Suprapubic skin (tissue), 4 donors: ENCODE data around the gene SMG6. TPM values are rescaled to one million over a fixed set of nuclear protein-coding genes. Genes with fewer than 3 reads are reported as not detected.

ENCODE experiments used
- DNase-seq, 2 donors: peaks; one replicate each; pipeline ENCODE4 v3.0.0-alpha.2; 2019; ENCODE audit warnings: low spot score in 2 of 2
- H3K27ac ChIP-seq: fragments of 200-600 bp; sonication (generic); one replicate; pipeline ENCODE4 v1.5.1; 2019
- H3K27me3 ChIP-seq: fragments of 200-600 bp; sonication (generic); one replicate; pipeline ENCODE4 v1.5.1; 2019
- H3K36me3 ChIP-seq: fragments of 200-600 bp; sonication (generic); one replicate; pipeline ENCODE4 v1.5.1; 2019
- H3K4me1 ChIP-seq: fragments of 200-600 bp; sonication (generic); one replicate; pipeline ENCODE4 v1.5.1; 2019
- H3K4me3 ChIP-seq: fragments of 200-600 bp; sonication (generic); one replicate; pipeline ENCODE4 v1.5.1; 2019; ENCODE audit warnings: mild to moderate bottlenecking
- H3K9me3 ChIP-seq: fragments of 200-600 bp; sonication (generic); one replicate; pipeline ENCODE4 v1.5.1; 2019
- EP300 ChIP-seq: sonication (generic); formaldehyde crosslinking; IDR thresholded peaks from one replicate; pipeline ENCODE4 v1.6.1; 2017; ENCODE audit warnings: antibody characterized with exemption
- POLR2A ChIP-seq, 2 donors: fragments of 450-650 bp; IDR thresholded peaks; one replicate each; pipeline ENCODE4 v1.6.1; 2017; ENCODE audit warnings: antibody characterized with exemption in 2 of 2, mild to moderate bottlenecking in 2 of 2, moderate library complexity in 2 of 2
- POLR2AphosphoS5 ChIP-seq, 3 donors: sonication (generic); formaldehyde crosslinking; IDR thresholded peaks; one replicate each; pipeline ENCODE4 v1.6.1; 2017; ENCODE audit warnings: antibody characterized with exemption in 3 of 3
- WGBS: methylation state at CpG from one replicate; pipeline ENCODE4 v1.1.5; 2018; 5-methylcytosine and 5-hydroxymethylcytosine counted together
- total RNA-seq, 4 donors: library from RNA; depleted of rRNA; stranded (reverse); fragments of >200 nt; gene quantifications; one replicate each; pipeline ENCODE4 v1.1.0, GENCODE V29; 2016
- TF ChIP-seq, protein P1 (sequence below), 2 donors: fragments of 200-600 bp in 1 of 2; fragments of 450-650 bp in 1 of 2; sonication (generic) in 1 of 2; IDR thresholded peaks; one replicate each; pipeline ENCODE4 v1.5.1; 2016 to 2019; ENCODE audit warnings: antibody characterized with exemption in 2 of 2, mild to moderate bottlenecking in 1 of 2, moderate library complexity in 1 of 2

The SMG6 gene
- total RNA-seq, 4 donors from 2014 or later, result 29.6 to 58.6 (median 45.5) TPM

DNA sequence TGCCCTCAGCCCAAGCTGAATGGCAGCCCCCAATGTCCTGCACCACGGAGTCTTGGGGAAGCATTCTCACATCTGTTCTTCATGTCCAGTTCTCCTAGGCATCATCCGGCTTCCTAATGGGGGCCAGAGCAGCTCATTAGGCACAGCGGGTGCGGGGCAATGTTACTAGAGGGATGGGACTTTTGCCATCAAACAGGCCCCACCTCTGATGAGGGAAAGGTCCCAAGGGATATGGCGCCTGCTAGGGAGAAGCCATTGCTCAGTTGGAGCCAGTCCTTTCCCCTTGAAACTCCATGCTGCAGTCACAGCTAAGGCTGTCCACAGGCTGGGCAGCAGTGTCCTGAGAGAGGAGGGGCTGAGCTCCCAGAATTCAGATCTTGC, 275.4 kb downstream of the SMG6 start:
- H3K27ac ChIP-seq, result no peak overlapping the region
- H3K4me1 ChIP-seq, result peaks cover 65% of the 10 kb centered on the region
- no peaks in the 10 kb centered on the region for H3K36me3 ChIP-seq
- DNase-seq, result no peak
- no peaks in the 10 kb centered on the region for H3K9me3 ChIP-seq
- TF ChIP-seq, protein P1, sequence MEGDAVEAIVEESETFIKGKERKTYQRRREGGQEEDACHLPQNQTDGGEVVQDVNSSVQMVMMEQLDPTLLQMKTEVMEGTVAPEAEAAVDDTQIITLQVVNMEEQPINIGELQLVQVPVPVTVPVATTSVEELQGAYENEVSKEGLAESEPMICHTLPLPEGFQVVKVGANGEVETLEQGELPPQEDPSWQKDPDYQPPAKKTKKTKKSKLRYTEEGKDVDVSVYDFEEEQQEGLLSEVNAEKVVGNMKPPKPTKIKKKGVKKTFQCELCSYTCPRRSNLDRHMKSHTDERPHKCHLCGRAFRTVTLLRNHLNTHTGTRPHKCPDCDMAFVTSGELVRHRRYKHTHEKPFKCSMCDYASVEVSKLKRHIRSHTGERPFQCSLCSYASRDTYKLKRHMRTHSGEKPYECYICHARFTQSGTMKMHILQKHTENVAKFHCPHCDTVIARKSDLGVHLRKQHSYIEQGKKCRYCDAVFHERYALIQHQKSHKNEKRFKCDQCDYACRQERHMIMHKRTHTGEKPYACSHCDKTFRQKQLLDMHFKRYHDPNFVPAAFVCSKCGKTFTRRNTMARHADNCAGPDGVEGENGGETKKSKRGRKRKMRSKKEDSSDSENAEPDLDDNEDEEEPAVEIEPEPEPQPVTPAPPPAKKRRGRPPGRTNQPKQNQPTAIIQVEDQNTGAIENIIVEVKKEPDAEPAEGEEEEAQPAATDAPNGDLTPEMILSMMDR (IDR thresholded peaks at IDR 0.05), result no peak
- TF ChIP-seq POLR2AphosphoS5 (IDR thresholded peaks at IDR 0.05) (no peak), EP300 (no peak), POLR2A (IDR thresholded peaks at IDR 0.05) (no peak)
- H3K4me3 ChIP-seq, result no peak overlapping the region
- 55% methylated on average over 4 of the region's 5 CpGs for WGBS
- H3K27me3 ChIP-seq, result no peaks in the 10 kb centered on the region

DNA sequence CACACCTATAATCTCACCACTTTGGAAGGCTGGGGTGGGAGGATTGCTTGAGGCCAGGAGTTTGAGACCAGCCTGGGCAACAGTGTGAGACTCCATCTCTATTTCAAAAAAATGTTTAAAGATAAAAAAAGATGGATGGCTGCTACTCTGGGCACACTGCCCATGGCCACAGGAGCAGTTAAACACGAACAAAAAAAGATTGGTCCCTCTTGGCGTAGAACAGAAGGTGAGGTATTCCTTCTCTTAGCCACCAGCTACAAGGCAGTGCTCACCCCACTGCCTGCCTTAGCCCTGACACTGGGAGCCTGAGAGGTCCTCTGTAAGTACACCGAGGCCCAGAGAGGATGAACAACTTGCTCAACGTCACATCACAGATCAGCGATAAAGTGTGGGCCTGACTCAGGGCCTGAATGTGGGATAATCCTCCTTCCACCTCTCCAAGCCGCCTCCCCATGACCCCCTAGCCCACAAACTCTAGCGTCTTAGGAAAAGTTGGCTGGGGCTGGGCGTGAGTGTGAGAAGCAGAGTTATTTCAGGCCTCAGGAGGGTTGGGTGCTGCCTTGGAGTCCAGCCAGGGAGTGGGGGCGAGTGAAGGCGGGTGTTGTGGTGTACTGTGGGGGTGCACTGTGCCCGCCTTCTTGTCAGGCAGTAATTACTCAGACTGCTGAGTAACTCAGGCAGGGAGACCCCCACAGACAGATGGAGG, 275.9 kb downstream of the SMG6 start:
- H3K4me1 ChIP-seq, result peaks cover 66% of the 10 kb centered on the region
- DNase-seq, result peak in 1 of 2 donors; percentile 65

DNA sequence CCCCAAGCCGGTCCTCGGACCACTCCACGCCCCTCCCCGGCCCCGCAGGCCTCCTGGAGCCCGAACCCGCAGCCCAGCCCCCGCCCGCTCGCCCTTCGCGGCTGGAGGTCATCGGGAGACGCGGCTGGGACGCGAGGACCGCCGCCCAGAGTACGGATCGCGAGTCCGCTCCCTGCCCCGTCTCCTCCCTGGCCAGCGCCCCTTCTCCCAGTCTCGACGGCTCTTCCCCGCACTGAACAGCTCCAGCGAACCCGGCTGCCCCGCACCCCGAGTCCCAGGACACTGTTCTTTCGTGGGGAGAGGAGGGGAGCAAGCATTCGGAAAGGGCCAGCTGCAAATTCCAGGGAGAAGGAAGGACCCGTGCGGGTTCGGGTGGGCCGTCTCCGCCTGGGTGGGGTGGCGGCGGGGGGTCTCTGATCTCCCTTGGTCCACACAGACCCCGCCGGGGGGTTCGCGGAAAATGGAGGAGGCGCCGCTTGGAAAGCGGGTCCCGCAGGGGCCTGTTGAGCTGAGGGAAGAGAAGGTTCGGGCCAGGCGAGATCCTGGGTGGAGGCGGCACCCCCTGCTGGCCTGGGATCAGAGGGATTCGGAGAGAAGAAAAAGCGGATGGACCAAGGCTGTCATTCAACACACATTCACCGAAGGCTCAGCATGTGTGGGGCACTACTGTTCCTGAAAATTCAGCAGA, 277.8 kb downstream of the SMG6 start:
- DNase-seq, result peak; percentile 84 to 91
- Histone ChIP-seq H3K4me1 (peaks cover 50% of the 10 kb centered on the region), H3K36me3 (no peaks in the 10 kb centered on the region), H3K27ac (peak overlapping the region; percentile 72), H3K27me3 (no peaks in the 10 kb centered on the region), H3K4me3 (peak overlapping the region; percentile 74), H3K9me3 (no peaks in the 10 kb centered on the region)
- TF ChIP-seq, protein P1 (IDR thresholded peaks at IDR 0.05), result peak; percentile 24 to 64
- TF ChIP-seq POLR2AphosphoS5 (IDR thresholded peaks at IDR 0.05), result no peak
- WGBS, result 1% methylated on average over 42 of the region's 55 CpGs

More for the DNA sequence above, 275.9 kb downstream of the SMG6 start:
- no peaks in the 10 kb centered on the region for H3K36me3 ChIP-seq
- no peak overlapping the region for H3K27ac ChIP-seq
- H3K4me3 ChIP-seq, result no peak overlapping the region
- H3K9me3 ChIP-seq, result no peaks in the 10 kb centered on the region
- no peaks in the 10 kb centered on the region for H3K27me3 ChIP-seq
- TF ChIP-seq POLR2AphosphoS5 (IDR thresholded peaks at IDR 0.05) (no peak), POLR2A (IDR thresholded peaks at IDR 0.05) (no peak), EP300 (no peak)
- TF ChIP-seq, protein P1 (IDR thresholded peaks at IDR 0.05), result no peak
- 68% methylated on average over 5 of the region's 11 CpGs for WGBS

DNA sequence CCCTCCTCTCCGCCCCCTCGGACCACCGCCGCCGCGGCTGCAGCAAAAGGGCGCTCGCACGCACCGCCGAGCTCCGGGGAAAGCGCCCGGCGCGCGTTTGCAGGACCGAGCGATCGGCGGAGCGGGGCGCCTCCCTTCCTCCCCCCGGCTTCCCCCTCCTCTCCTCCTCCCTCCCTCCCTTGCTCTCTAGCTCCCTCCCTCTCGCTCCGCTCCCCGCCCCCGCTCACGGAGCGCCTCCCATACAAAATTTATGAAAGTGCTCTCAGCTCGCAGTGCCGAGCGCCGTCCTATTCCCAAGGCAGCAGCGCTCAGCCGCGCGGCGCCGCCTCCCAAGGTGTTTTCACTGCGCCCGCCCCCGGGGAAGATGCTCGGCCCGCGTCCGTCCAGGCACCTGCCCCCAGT, 278.4 kb downstream of the SMG6 start, which contains the start of gene RTN4RL1:
Gene RTN4RL1, minus strand, starts transcription at position 115 of the 402 bp plus-strand sequence. CDS start 469 bp downstream, outside the sequence.
- peak; percentile 85 to 88 for DNase-seq
- Histone ChIP-seq H3K36me3 (no peaks in the 10 kb centered on the region), H3K4me3 (peak within 1 kb of the TSS; percentile 74), H3K27me3 (no peaks in the 10 kb centered on the region), H3K27ac (peak within 1 kb of the TSS; percentile 72), H3K4me1 (peaks cover 50% of the 10 kb centered on the region), H3K9me3 (no peaks in the 10 kb centered on the region)
- TF ChIP-seq, protein P1 (IDR thresholded peaks at IDR 0.05), result no peak
- TF ChIP-seq POLR2A (IDR thresholded peaks at IDR 0.05), result no peak
- TF ChIP-seq POLR2AphosphoS5 (IDR thresholded peaks at IDR 0.05), result no peak
- no peak for TF ChIP-seq EP300
- 1% methylated on average over 35 of the region's 47 CpGs for WGBS

DNA sequence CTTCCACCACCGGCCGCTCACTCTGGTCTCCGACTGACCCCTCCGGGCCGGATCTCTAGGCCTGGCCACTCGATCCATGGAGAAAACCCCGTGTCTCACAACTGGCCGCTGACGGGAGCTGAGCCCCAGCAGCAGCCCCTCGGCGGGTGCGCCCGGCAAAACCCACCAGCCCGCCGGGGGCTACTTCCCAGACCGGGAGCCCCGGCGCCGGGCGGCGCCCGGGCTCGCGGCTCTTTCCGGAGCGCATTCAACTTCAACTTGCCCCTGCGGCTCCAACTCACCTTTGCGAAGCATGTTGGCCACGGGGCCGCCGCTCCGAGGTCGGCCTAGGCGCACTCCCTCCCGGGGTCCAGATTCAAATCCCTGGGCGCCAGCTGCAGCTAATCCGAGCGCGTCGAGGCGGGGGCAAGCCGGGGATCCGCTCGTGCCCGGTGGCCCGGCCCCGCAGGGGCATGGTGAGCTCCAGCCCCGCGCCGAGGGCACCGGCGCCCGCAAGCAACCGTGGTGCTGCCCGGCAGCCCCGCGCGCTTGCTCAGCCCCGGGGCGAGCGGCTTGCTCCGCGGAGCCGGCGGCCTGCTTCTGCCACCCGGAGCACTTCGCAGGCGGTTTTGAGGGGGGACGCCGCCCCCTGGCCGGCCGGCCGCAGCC, 278.9 kb downstream of the SMG6 start:
- H3K9me3 ChIP-seq, result no peaks in the 10 kb centered on the region
- no peaks in the 10 kb centered on the region for H3K36me3 ChIP-seq
- peak overlapping the region; percentile 74 for H3K4me3 ChIP-seq
- TF ChIP-seq EP300 (no peak), POLR2AphosphoS5 (IDR thresholded peaks at IDR 0.05) (no peak), POLR2A (IDR thresholded peaks at IDR 0.05) (no peak)
- TF ChIP-seq, protein P1 (IDR thresholded peaks at IDR 0.05), result no peak
- no peaks in the 10 kb centered on the region for H3K27me3 ChIP-seq
- H3K27ac ChIP-seq, result peak overlapping the region; percentile 43
- peak in 1 of 2 donors; percentile 66 for DNase-seq
- H3K4me1 ChIP-seq, result peaks cover 50% of the 10 kb centered on the region
- 0% methylated on average over 28 of the region's 73 CpGs for WGBS
